ENCODE results near the gene KAT8.

GRCh38 chr16:31179219-31179746 is 61.8 kb downstream of the KAT8 start:
- no peak for TF ChIP-seq KLF9 (tag by site-specific recombination; IDR thresholded peaks at IDR 0.05; ENCODE audit: low read depth)
- TF ChIP-seq ZNF629 (tag by site-specific recombination; IDR thresholded peaks at IDR 0.05), result no peak
- TF ChIP-seq ZBTB20 (tag by site-specific recombination; IDR thresholded peaks at IDR 0.05), result peak; percentile 97
- no peak for TF ChIP-seq CTCF (tag by site-specific recombination; IDR thresholded peaks at IDR 0.05)
- TF ChIP-seq ZBTB10 (tag by site-specific recombination; IDR thresholded peaks at IDR 0.05), result 0 out of 2 replicates have a peak, but pooled peaks have one; percentile 42
- no peak for TF ChIP-seq ZNF184 (tag by site-specific recombination; IDR thresholded peaks at IDR 0.05)
- no peak; the same call in 1 of the 2 replicates for TF ChIP-seq ZNF24 (tag by site-specific recombination; IDR thresholded peaks at IDR 0.05)
- TF ChIP-seq ZNF529 (tag by site-specific recombination; IDR thresholded peaks at IDR 0.05; ENCODE audit: insufficient replicate concordance), result no peak

Measured in HEK293 (cell line).